PC-9 (cell line): ENCODE data around the gene SPTAN1. TPM values are rescaled to one million over a fixed set of nuclear protein-coding genes. Genes with fewer than 3 reads are reported as not detected.

ENCODE experiments used
- BruUV-seq: library from RNA; stranded (reverse); fragments of 400-500 nt; replicated peaks from 2 replicates; lab custom pipeline; 2021; lab: Mats Ljungman, UMichigan
- CTCF ChIA-PET: fragments of 300-600 bp; sonication (Branson Sonifier 250); formaldehyde crosslinking; loops from one replicate; lab custom pipeline; 2022; ENCODE audit warnings: antibody characterized with exemption; lab: Charles Lee
- POLR2A ChIA-PET: fragments of 300-600 bp; sonication (Branson Sonifier 250); formaldehyde crosslinking; loops from one replicate; lab custom pipeline; 2022; ENCODE audit warnings: antibody characterized with exemption; ENCODE audit not compliant: unreplicated experiment; lab: Charles Lee
- DNase-seq, 2 experiments: peaks; one replicate each; pipeline versions ENCODE4 v3.0.0 to v3.0.0-alpha.2; 2015 to 2022; ENCODE audit warnings: mixed read lengths in 1 of 2
- H2AFZ ChIP-seq: fragments of 200-600 bp; sonication (generic); 2 replicates; pipeline ENCODE4 v1.8.1; 2017; ENCODE audit warnings: antibody characterized with exemption
- H3F3A ChIP-seq: fragments of 200-600 bp; sonication (generic); 2 replicates; pipeline ENCODE4 v1.8.1; 2017; ENCODE audit warnings: antibody characterized with exemption, mild to moderate bottlenecking, low read depth; ENCODE audit not compliant: insufficient read depth
- H3K27ac ChIP-seq: fragments of 200-600 bp; sonication (generic); 2 replicates; pipeline ENCODE4 v1.6.1; 2016; ENCODE audit warnings: mixed run types
- H3K27me3 ChIP-seq: fragments of 200-600 bp; sonication (generic); 2 replicates; pipeline ENCODE4 v1.6.1; 2016; ENCODE audit warnings: low read depth, mixed run types; ENCODE audit not compliant: insufficient read depth
- H3K36me3 ChIP-seq: fragments of 200-600 bp; sonication (generic); 2 replicates; pipeline ENCODE4 v1.6.1; 2016; ENCODE audit warnings: low read depth, mixed run types
- H3K4me1 ChIP-seq: fragments of 200-600 bp; sonication (generic); replicated peaks from 2 replicates; pipeline ENCODE4 v1.6.1; 2016; ENCODE audit warnings: mixed run types; ENCODE audit not compliant: insufficient read depth
- H3K4me2 ChIP-seq: fragments of 200-600 bp; sonication (generic); 2 replicates; pipeline ENCODE4 v1.6.1; 2017; ENCODE audit warnings: mixed run types
- H3K4me3 ChIP-seq: fragments of 200-600 bp; sonication (generic); 2 replicates; pipeline ENCODE4 v1.6.1; 2016; ENCODE audit warnings: mixed run types
- H3K79me2 ChIP-seq: fragments of 200-600 bp; sonication (generic); 2 replicates; pipeline ENCODE4 v1.6.1; 2017; ENCODE audit warnings: low read depth, mixed run types
- H3K9me2 ChIP-seq: fragments of 200-600 bp; sonication (generic); 2 replicates; pipeline ENCODE4 v1.8.1; 2017; ENCODE audit warnings: mild to moderate bottlenecking; ENCODE audit not compliant: insufficient read depth
- H3K9me3 ChIP-seq: fragments of 200-600 bp; sonication (generic); 2 replicates; pipeline ENCODE4 v1.8.1; 2016; ENCODE audit warnings: low read depth; ENCODE audit not compliant: insufficient read depth
- H4K20me1 ChIP-seq: fragments of 200-600 bp; sonication (generic); 2 replicates; pipeline ENCODE4 v1.8.1; 2017; ENCODE audit not compliant: insufficient read depth
- CTCF ChIP-seq: fragments of 200-600 bp; sonication (generic); conservative IDR thresholded peaks from 2 replicates; pipeline ENCODE4 v1.6.1; 2017; ENCODE audit warnings: mixed run types, antibody characterized with exemption, mild to moderate bottlenecking, moderate library complexity
- EZH2 ChIP-seq: fragments of 200-600 bp; sonication (generic); IDR thresholded peaks from 2 replicates; pipeline ENCODE4 v1.8.0; 2017; ENCODE audit warnings: antibody characterized with exemption, low read depth
- intact Hi-C: fragments of 100-400 bp; cut with micrococcal nuclease; formaldehyde crosslinking; loops from one replicate; pipeline ENCODE4 v1.10.0; 2022; ENCODE audit not compliant: unreplicated experiment
- total RNA-seq: library from RNA; stranded (reverse); gene quantifications from 2 replicates; pipeline ENCODE4 v1.2.3, GENCODE V29; 2021

Gene SPTAN1
- total RNA-seq, 1 experiment from 2014 or later: 214 TPM

- no peak for TF ChIP-seq EZH2
- TF ChIP-seq CTCF: no peak
Observed at GRCh38 chr9:128593856-128594255, 41.5 kb downstream of the SPTAN1 start.

GRCh38 chr9:128595471-128595870 is 43.1 kb downstream of the SPTAN1 start:
- Histone ChIP-seq H4K20me1 (no peaks in the 10 kb centered on the region), H2AFZ (no peak overlapping the region), H3F3A (peaks cover 5% of the 10 kb centered on the region; the same call in 1 of the 2 replicates), H3K9me2 (no peaks in the 10 kb centered on the region), H3K27ac (no peak overlapping the region), H3K27me3 (no peaks in the 10 kb centered on the region), H3K79me2 (no peaks in the 10 kb centered on the region; the same call in 1 of the 2 replicates), H3K36me3 (0 out of 2 replicates have a peak, but pooled peaks cover 7% of the 10 kb centered on the region), H3K9me3 (no peaks in the 10 kb centered on the region), H3K4me1 (no peaks in the 10 kb centered on the region), H3K4me3 (no peak overlapping the region), H3K4me2 (no peak overlapping the region)
- DNase-seq: no peak
- intact Hi-C loops: no loop called here
- ChIA-PET POLR2A (no interaction called here), CTCF (interaction anchor here (0.6 kb wide), 1 partner anchor 52 kb away, joined by 3 read pairs; no protein-coding TSS in a partner anchor)
- TF ChIP-seq EZH2: no peak
- TF ChIP-seq CTCF: no peak
- no TSS peak for BruUV-seq

More at GRCh38 chr9:128593856-128594255, 41.5 kb downstream of the SPTAN1 start:
- BruUV-seq: no TSS peak
- ChIA-PET CTCF (interaction anchor here (0.5 kb wide), 1 partner anchor 155 kb away, joined by 4 read pairs; no protein-coding TSS in a partner anchor), POLR2A (no interaction called here)
- Histone ChIP-seq H3K27ac (no peak overlapping the region), H3K4me3 (no peak overlapping the region), H3K4me1 (no peaks in the 10 kb centered on the region), H3K4me2 (no peak overlapping the region), H3K79me2 (no peaks in the 10 kb centered on the region; the same call in 1 of the 2 replicates), H3K9me2 (no peaks in the 10 kb centered on the region), H3K9me3 (no peaks in the 10 kb centered on the region), H2AFZ (no peak overlapping the region), H3F3A (no peaks in the 10 kb centered on the region; the same call in 1 of the 2 replicates), H3K36me3 (no peaks in the 10 kb centered on the region), H3K27me3 (no peaks in the 10 kb centered on the region), H4K20me1 (no peaks in the 10 kb centered on the region)
- DNase-seq: no peak
- intact Hi-C loops: no loop called here

- H3K36me3 ChIP-seq: 0 out of 2 replicates have a peak, but pooled peaks cover 7% of the 10 kb centered on the region
- TF ChIP-seq EZH2 (no peak), CTCF (no peak)
- ChIA-PET POLR2A (interaction anchor here (0.6 kb wide), 1 partner anchor 163 kb away, joined by 11 read pairs; no protein-coding TSS in a partner anchor), CTCF (no interaction called here)
- no peak overlapping the region for H3K27ac ChIP-seq
- H3K4me2 ChIP-seq: no peak overlapping the region
- H3K79me2 ChIP-seq: no peaks in the 10 kb centered on the region; the same call in 1 of the 2 replicates
- H3K27me3 ChIP-seq: no peaks in the 10 kb centered on the region
- no peaks in the 10 kb centered on the region for H4K20me1 ChIP-seq
- H2AFZ ChIP-seq: no peak overlapping the region
- H3K4me1 ChIP-seq: no peaks in the 10 kb centered on the region
- BruUV-seq: no TSS peak
- intact Hi-C loops: no loop called here
- H3K9me2 ChIP-seq: no peaks in the 10 kb centered on the region
- no peak overlapping the region for H3K4me3 ChIP-seq
- H3K9me3 ChIP-seq: no peaks in the 10 kb centered on the region
- no peak for DNase-seq
- peaks cover 12% of the 10 kb centered on the region; the same call in 1 of the 2 replicates for H3F3A ChIP-seq
Observed at GRCh38 chr9:128600099-128600498, 47.7 kb downstream of the SPTAN1 start.
